HT1080 (cell line): Measurements from ENCODE around the gene SCN5A. TPM values are rescaled to one million over a fixed set of nuclear protein-coding genes. Genes with fewer than 3 reads are reported as not detected.

Source experiments
- DNase-seq: peaks from one replicate; pipeline ENCODE4 v3.0.0-alpha.2; 2015; ENCODE audit warnings: low read depth
- total RNA-seq: library from RNA; depleted of rRNA; stranded (reverse); fragments of >200 nt; shearing (Covaris generic); gene quantifications from 2 replicates; pipeline ENCODE4 v1.2.3, GENCODE V29; 2014

The SCN5A gene
- total RNA-seq, 1 experiment from 2014 or later, result 5.9 TPM

GRCh38 chr3:38544926-38545325 is 104.6 kb downstream of the SCN5A start:
- no peak for DNase-seq

GRCh38 chr3:38543586-38543985 is 105.9 kb downstream of the SCN5A start:
- no peak for DNase-seq

GRCh38 chr3:38542401-38543298 is 106.8 kb downstream of the SCN5A start:
- peak; percentile 91 for DNase-seq

- DNase-seq, result no peak
Observed at GRCh38 chr3:38541806-38542205, 107.7 kb downstream of the SCN5A start.

GRCh38 chr3:38538773-38539353 is 110.6 kb downstream of the SCN5A start:
- DNase-seq, result no peak

- no peak for DNase-seq
Observed at GRCh38 chr3:38536671-38537070, 112.8 kb downstream of the SCN5A start.

GRCh38 chr3:38534604-38535003 is 114.9 kb downstream of the SCN5A start:
- DNase-seq, result no peak

GRCh38 chr3:38534180-38534579 is 115.3 kb downstream of the SCN5A start:
- DNase-seq, result no peak

- DNase-seq, result no peak
Observed at GRCh38 chr3:38533285-38533976, 116.1 kb downstream of the SCN5A start.

- DNase-seq, result no peak
Observed at GRCh38 chr3:38532529-38532928, 117.0 kb downstream of the SCN5A start.

GRCh38 chr3:38528457-38528856 is 121.0 kb downstream of the SCN5A start:
- peak; percentile 28 for DNase-seq

- no peak for DNase-seq
Observed at GRCh38 chr3:38526792-38527191, 122.7 kb downstream of the SCN5A start.

- DNase-seq, result no peak
Observed at GRCh38 chr3:38524141-38524739, 125.2 kb downstream of the SCN5A start.

GRCh38 chr3:38522002-38522401 is 127.5 kb downstream of the SCN5A start:
- DNase-seq, result no peak

GRCh38 chr3:38521391-38521987 is 128.0 kb downstream of the SCN5A start:
- peak; percentile 70 for DNase-seq

- DNase-seq, result no peak
Observed at GRCh38 chr3:38519651-38520050, 129.8 kb downstream of the SCN5A start.

- DNase-seq, result no peak
Observed at GRCh38 chr3:38519000-38519399, 130.5 kb downstream of the SCN5A start.

- DNase-seq, result no peak
Observed at GRCh38 chr3:38516669-38517068, 132.8 kb downstream of the SCN5A start.

GRCh38 chr3:38515367-38515766 is 134.1 kb downstream of the SCN5A start:
- no peak for DNase-seq

GRCh38 chr3:38511546-38511945 is 137.9 kb downstream of the SCN5A start:
- DNase-seq, result no peak

- no peak for DNase-seq
Observed at GRCh38 chr3:38510631-38511030, 138.9 kb downstream of the SCN5A start.
